ENCODE results near the gene TRIL.

TRIL gene

GRCh38 chr7:28933846-28934320 lies 24.2 kb downstream of the TRIL start:
- Histone ChIP-seq H3K4me1 (ENCODE audit: control insufficient read depth, insufficient read depth, low read length) (peaks cover 8% of the 10 kb centered on the region), H3K27ac (ENCODE audit: extremely low read depth, low read depth, low read length) (no peak overlapping the region), H3K9me3 (ENCODE audit: control insufficient read depth, insufficient read depth, low read depth, low read length) (no peaks in the 10 kb centered on the region), H3K4me3 (ENCODE audit: low read depth, low read length) (no peak overlapping the region), H3K36me3 (ENCODE audit: control insufficient read depth in 2 of 2, insufficient read depth in 1 of 2, low read length in 2 of 2) (no peaks in the 10 kb centered on the region)
- TF ChIP-seq ZNF266 (tag by site-specific recombination; IDR thresholded peaks at IDR 0.05; ENCODE audit: low read depth) (no peak), ZNF221 (tag by site-specific recombination; IDR thresholded peaks at IDR 0.05; ENCODE audit: borderline replicate concordance) (no peak), ZNF501 (tag by site-specific recombination; IDR thresholded peaks at IDR 0.05) (no peak), ZNF24 (tag by site-specific recombination; IDR thresholded peaks at IDR 0.05) (no peak), ZNF670 (tag by site-specific recombination; IDR thresholded peaks at IDR 0.05; ENCODE audit: low read depth) (no peak), ZNF404 (tag by site-specific recombination; IDR thresholded peaks at IDR 0.05) (no peak), ZNF423 (tag by site-specific recombination; IDR thresholded peaks at IDR 0.05) (no peak), ZNF16 (tag by site-specific recombination; IDR thresholded peaks at IDR 0.05; ENCODE audit: low read depth) (no peak), ZNF843 (tag by site-specific recombination; IDR thresholded peaks at IDR 0.05) (no peak)
- POLR2A ChIA-PET, result no interaction called here
- CTCF ChIA-PET, result interaction anchor here (0.6 to 2.2 kb wide), 3 partner anchors 22 to 411 kb away, joined by 3 to 12 read pairs (median 4); no protein-coding TSS in a partner anchor

- CTCF ChIA-PET, result interaction anchor here (0.5 to 2.3 kb wide), 4 partner anchors 10 to 175 kb away, joined by 3 to 12 read pairs (median 8); no protein-coding TSS in a partner anchor
- POLR2A ChIA-PET, result no interaction called here
- H3K27ac ChIP-seq (ENCODE audit: extremely low read depth, low read depth, low read length), result no peak overlapping the region
- H3K36me3 ChIP-seq (ENCODE audit: control insufficient read depth in 2 of 2, insufficient read depth in 1 of 2, low read length in 2 of 2), result no peaks in the 10 kb centered on the region
- H3K4me1 ChIP-seq (ENCODE audit: control insufficient read depth, insufficient read depth, low read length), result peaks cover 7% of the 10 kb centered on the region
- no peak for TF ChIP-seq ZNF362 (tag by site-specific recombination; IDR thresholded peaks at IDR 0.05)
- no peak for TF ChIP-seq ZNF776 (tag by site-specific recombination; IDR thresholded peaks at IDR 0.05; ENCODE audit: borderline replicate concordance)
- TF ChIP-seq ZNF266 (tag by site-specific recombination; IDR thresholded peaks at IDR 0.05; ENCODE audit: low read depth), result no peak
- no peak for TF ChIP-seq SALL2 (tag by site-specific recombination; IDR thresholded peaks at IDR 0.05; ENCODE audit: borderline replicate concordance)
- no peak for TF ChIP-seq GLIS2 (tag by site-specific recombination; IDR thresholded peaks at IDR 0.05)
- no peak for TF ChIP-seq ZNF560 (tag by site-specific recombination; IDR thresholded peaks at IDR 0.05; ENCODE audit: borderline replicate concordance)
- TF ChIP-seq ZNF37A (tag by site-specific recombination; IDR thresholded peaks at IDR 0.05), result no peak
- no peak for TF ChIP-seq ZNF132 (tag by site-specific recombination; IDR thresholded peaks at IDR 0.05; ENCODE audit: borderline replicate concordance)
- no peak for TF ChIP-seq ZBTB44 (tag by site-specific recombination; IDR thresholded peaks at IDR 0.05)
- no peak for TF ChIP-seq ZXDB (tag by site-specific recombination; IDR thresholded peaks at IDR 0.05)
- TF ChIP-seq OSR2 (tag by site-specific recombination; IDR thresholded peaks at IDR 0.05), result no peak
- no peak for TF ChIP-seq ZBTB7A (tag by site-specific recombination; IDR thresholded peaks at IDR 0.05; ENCODE audit: low read depth)
- TF ChIP-seq ZNF239 (tag by site-specific recombination; IDR thresholded peaks at IDR 0.05), result no peak
- no peak for TF ChIP-seq ZNF510 (tag by site-specific recombination; IDR thresholded peaks at IDR 0.05; ENCODE audit: insufficient replicate concordance)
- no peak for TF ChIP-seq ZNF223 (tag by site-specific recombination; IDR thresholded peaks at IDR 0.05)
- TF ChIP-seq SP7 (tag by site-specific recombination; IDR thresholded peaks at IDR 0.05), result no peak
- TF ChIP-seq YY2 (tag by site-specific recombination; IDR thresholded peaks at IDR 0.05), result no peak
- TF ChIP-seq MYNN (tag by site-specific recombination; IDR thresholded peaks at IDR 0.05; ENCODE audit: borderline replicate concordance), result no peak
- TF ChIP-seq ZNF561 (tag by site-specific recombination; IDR thresholded peaks at IDR 0.05; ENCODE audit: borderline replicate concordance), result no peak
- no peak overlapping the region for H3K4me3 ChIP-seq (ENCODE audit: low read depth, low read length)
- no peaks in the 10 kb centered on the region for H3K9me3 ChIP-seq (ENCODE audit: control insufficient read depth, insufficient read depth, low read depth, low read length)
Observed at GRCh38 chr7:28931565-28931964, 26.6 kb downstream of the TRIL start.

All from HEK293 (cell line).